Fibroblast of the aortic adventitia (primary cell): ENCODE data around the gene MBNL2. TPM values are rescaled to one million over a fixed set of nuclear protein-coding genes. Genes with fewer than 3 reads are reported as not detected.

Experiments used
- DNase-seq: peaks from one replicate; pipeline ENCODE4 v3.0.0-alpha.2; 2010; ENCODE audit warnings: low read depth
- H3K4me3 ChIP-seq: 2 replicates; pipeline ENCODE4 v1.5.1; 2011; ENCODE audit warnings: low read depth, mild to moderate bottlenecking, control low read depth, low read length, moderate library complexity
- total RNA-seq: library from RNA; depleted of rRNA; stranded (reverse); fragments of >200 nt; gene quantifications from 2 replicates; pipeline ENCODE4 v1.2.3, GENCODE V29; 2012; ENCODE audit warnings: low replicate concordance
- TF ChIP-seq, protein P1 (sequence below): IDR thresholded peaks from 2 replicates; pipeline ENCODE4 v1.5.1; 2011; ENCODE audit warnings: mild to moderate bottlenecking, low read length, control low read depth, inconsistent platforms; ENCODE audit not compliant: insufficient read depth

Gene MBNL2
- total RNA-seq, 1 donor: 120 TPM

DNA sequence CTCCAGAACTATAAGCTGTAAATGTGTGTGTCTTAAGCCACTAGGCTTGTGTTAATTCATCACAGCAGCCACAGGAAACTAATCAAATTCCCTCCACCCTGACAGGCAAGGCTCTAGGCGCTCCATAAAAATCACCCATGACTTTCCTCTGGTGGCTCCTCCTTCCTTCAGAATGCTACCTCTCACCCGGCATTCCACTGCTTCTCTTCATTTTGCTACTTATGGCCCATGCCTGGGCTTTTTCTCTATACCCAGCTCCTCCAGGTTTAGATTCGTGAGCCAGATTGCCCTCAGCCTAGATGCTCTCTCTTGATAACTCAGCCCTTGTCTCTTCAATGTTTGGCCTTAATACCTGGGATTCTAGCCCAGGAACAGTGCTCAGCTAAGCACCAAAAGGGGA lies 36.4 kb upstream of the MBNL2 start:
- no peak overlapping the region for H3K4me3 ChIP-seq
- TF ChIP-seq, protein P1, sequence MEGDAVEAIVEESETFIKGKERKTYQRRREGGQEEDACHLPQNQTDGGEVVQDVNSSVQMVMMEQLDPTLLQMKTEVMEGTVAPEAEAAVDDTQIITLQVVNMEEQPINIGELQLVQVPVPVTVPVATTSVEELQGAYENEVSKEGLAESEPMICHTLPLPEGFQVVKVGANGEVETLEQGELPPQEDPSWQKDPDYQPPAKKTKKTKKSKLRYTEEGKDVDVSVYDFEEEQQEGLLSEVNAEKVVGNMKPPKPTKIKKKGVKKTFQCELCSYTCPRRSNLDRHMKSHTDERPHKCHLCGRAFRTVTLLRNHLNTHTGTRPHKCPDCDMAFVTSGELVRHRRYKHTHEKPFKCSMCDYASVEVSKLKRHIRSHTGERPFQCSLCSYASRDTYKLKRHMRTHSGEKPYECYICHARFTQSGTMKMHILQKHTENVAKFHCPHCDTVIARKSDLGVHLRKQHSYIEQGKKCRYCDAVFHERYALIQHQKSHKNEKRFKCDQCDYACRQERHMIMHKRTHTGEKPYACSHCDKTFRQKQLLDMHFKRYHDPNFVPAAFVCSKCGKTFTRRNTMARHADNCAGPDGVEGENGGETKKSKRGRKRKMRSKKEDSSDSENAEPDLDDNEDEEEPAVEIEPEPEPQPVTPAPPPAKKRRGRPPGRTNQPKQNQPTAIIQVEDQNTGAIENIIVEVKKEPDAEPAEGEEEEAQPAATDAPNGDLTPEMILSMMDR: no peak
- DNase-seq: no peak

DNA sequence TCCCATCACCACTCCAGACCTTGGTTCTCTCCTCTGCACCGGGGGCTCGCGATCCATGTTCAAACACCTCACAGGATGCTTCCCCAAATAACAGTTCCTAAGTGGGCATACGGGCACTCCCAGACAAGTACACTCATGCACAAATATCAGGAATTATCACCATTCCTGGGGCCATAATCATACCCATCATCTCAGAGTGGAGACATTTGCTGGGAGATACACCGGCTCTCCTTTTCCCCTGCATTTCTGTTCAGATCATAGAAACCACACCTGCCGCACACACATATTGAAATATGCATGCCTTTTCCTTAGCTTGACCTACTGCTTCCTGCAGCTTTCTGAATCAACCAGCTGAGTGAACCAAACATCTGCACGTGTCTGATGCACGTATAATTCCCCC lies 33.9 kb upstream of the MBNL2 start:
- no peak for DNase-seq
- no peak overlapping the region for H3K4me3 ChIP-seq
- TF ChIP-seq, protein P1: no peak

DNA sequence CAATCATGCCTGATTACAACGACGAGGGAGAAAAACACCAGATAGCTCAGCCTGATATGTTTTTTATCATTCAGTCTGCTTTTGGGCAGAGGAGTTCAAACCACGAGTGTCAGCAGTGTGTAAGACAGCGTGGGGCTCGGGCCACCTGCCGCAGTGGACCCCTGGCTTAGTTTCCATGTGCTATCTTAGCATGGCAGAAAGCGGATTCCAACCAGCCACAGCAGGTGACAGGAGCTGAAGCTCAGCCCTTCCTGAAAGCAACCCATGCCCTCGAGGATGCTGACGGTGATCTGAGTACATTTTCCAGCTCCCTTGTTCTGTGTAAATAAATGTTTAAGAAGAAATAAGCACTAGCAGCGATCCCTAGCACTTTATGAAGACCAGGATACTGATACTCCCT lies 32.2 kb upstream of the MBNL2 start:
- no peak for DNase-seq
- TF ChIP-seq, protein P1: no peak
- H3K4me3 ChIP-seq: no peak overlapping the region

DNA sequence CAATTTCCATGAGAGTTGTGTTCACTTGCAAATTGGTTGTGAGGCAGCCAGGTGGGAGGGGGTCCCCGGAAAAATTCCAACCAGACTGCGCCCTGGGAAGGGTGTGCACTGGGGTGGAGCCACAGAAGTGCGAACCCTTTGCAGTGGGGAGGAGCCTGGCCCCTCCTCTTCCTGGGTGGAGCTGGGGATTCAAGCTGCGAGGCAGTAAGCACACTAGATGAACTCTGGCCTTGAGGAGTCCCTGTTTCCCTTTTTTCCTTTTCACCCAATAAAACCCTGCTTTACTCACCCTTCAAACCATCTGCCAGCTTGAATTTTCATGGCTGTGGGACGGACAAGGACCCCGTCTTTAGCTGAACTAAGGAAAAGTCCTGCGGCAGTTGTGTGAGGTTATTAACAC lies 31.0 kb upstream of the MBNL2 start:
- no peak for DNase-seq
- no peak overlapping the region for H3K4me3 ChIP-seq
- TF ChIP-seq, protein P1: no peak

DNA sequence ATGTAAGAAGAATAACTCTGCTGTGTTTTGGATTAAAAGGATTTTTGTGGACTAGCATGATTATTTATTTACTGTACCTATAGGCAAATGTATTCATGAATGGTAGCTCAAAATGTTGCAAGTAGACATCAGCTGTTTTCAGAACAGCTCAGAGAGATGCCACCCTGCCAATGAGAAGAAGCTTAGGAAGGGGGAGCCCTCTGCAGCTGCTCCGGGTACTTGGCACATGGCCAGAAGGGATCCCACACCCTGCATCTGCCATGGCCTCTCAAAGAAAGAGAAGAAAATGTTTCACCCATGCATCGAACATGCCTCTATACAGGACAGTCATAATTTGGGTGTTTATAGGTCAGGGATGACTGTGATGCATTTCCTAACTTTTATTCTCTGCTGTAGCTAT lies 30.5 kb upstream of the MBNL2 start:
- TF ChIP-seq, protein P1: no peak
- no peak overlapping the region for H3K4me3 ChIP-seq
- DNase-seq: no peak

DNA sequence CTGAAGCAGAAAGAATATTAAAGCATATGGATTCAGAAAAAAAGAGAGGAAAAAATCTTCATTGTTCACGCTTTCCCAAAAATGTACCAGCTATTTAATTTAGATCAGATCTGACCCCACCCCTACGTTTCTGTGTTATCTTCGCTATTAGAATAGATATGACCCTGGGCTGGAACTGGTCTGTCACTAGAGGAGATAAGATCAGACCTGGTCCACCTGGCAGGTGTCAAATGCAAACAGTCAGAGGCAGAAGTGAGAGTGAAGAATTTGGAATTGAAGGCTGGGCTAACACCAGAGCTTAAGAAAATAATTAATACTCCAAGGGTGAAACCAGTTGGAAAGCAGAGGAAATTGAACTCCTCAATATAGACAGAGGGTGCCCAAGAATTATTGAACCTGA lies 30.0 kb upstream of the MBNL2 start:
- TF ChIP-seq, protein P1: no peak
- no peak overlapping the region for H3K4me3 ChIP-seq
- DNase-seq: no peak

DNA sequence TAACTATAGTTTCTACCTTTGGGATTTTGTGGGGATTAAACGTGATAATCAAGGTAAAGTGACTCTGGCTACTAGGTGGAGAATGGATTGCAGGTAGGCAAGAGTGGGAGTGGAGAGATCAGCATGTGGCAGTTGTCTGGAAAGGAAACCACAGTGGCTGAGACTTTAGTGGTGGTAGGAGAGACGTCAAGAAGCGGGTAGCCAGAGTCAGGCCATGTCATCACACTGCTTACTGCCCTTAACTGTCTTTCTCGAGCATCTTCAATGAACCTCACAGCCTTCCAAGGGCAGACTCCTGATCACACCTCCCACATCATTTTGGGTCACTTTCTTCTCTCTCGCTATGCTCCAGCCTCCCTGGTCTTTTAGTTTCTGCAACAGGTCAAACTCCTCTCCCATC lies 28.6 kb upstream of the MBNL2 start:
- no peak overlapping the region for H3K4me3 ChIP-seq
- TF ChIP-seq, protein P1: no peak
- no peak for DNase-seq
